HEK293T (cell line): ENCODE measurements around the gene PTCH1.

Experiments
- CTCF ChIA-PET: fragments of 350-600 bp; formaldehyde crosslinking; extraction: SDS; loops from one replicate; lab custom pipeline; 2021; ENCODE audit warnings: antibody characterized with exemption, inconsistent platforms; lab: Yijun Ruan, JAX
- POLR2A ChIA-PET: fragments of 350-600 bp; formaldehyde crosslinking; extraction: SDS; loops from one replicate; lab custom pipeline; 2020; ENCODE audit warnings: antibody characterized with exemption, inconsistent platforms; lab: Yijun Ruan, JAX
- DNase-seq: peaks from one replicate; pipeline ENCODE4 v3.0.0; 2012; ENCODE audit warnings: mixed read lengths; ENCODE audit errors: extremely low spot score
- ARNT ChIP-seq: fragments of 450-650 bp; IDR thresholded peaks from 2 replicates; pipeline ENCODE4 v1.6.1; 2017; ENCODE audit warnings: mild to moderate bottlenecking
- BHLHE40 ChIP-seq: fragments of 450-650 bp; IDR thresholded peaks from 2 replicates; pipeline ENCODE4 v1.6.1; 2016; ENCODE audit warnings: mild to moderate bottlenecking, moderate library complexity, borderline replicate concordance
- CTBP1 ChIP-seq: fragments of 450-650 bp; IDR thresholded peaks from 2 replicates; pipeline ENCODE4 v1.6.1; 2016; ENCODE audit warnings: borderline replicate concordance
- ELF4 ChIP-seq: fragments of 450-650 bp; IDR thresholded peaks from 2 replicates; pipeline ENCODE4 v1.6.1; 2017; ENCODE audit warnings: antibody characterized with exemption
- FOXA1 ChIP-seq: fragments of 450-650 bp; IDR thresholded peaks from 2 replicates; pipeline ENCODE4 v1.6.1; 2016; ENCODE audit warnings: mild to moderate bottlenecking
- FOXK2 ChIP-seq: fragments of 450-650 bp; IDR thresholded peaks from 2 replicates; pipeline ENCODE4 v1.6.1; 2016; ENCODE audit warnings: mild to moderate bottlenecking
- FOXM1 ChIP-seq: fragments of 450-650 bp; IDR thresholded peaks from 2 replicates; pipeline ENCODE4 v1.6.1; 2017; ENCODE audit warnings: mild to moderate bottlenecking, borderline replicate concordance
- HDGF ChIP-seq: fragments of 450-650 bp; IDR thresholded peaks from 2 replicates; pipeline ENCODE4 v1.6.1; 2017; ENCODE audit warnings: antibody characterized with exemption, borderline replicate concordance
- L3MBTL2 ChIP-seq: fragments of 450-650 bp; conservative IDR thresholded peaks from 2 replicates; pipeline ENCODE4 v1.6.1; 2016; ENCODE audit warnings: mild to moderate bottlenecking
- LEF1 ChIP-seq: fragments of 450-650 bp; IDR thresholded peaks from 2 replicates; pipeline ENCODE4 v1.6.1; 2017; ENCODE audit warnings: mild to moderate bottlenecking, borderline replicate concordance
- NFRKB ChIP-seq: fragments of 450-650 bp; IDR thresholded peaks from 2 replicates; pipeline ENCODE4 v1.6.1; 2016; ENCODE audit warnings: mild to moderate bottlenecking, moderate library complexity
- SP1 ChIP-seq: fragments of 450-650 bp; IDR thresholded peaks from 2 replicates; pipeline ENCODE4 v1.6.1; 2017
- SUZ12 ChIP-seq: fragments of 450-650 bp; IDR thresholded peaks from 2 replicates; pipeline ENCODE4 v1.6.1; 2016; ENCODE audit warnings: mild to moderate bottlenecking
- TARDBP ChIP-seq: fragments of 450-650 bp; IDR thresholded peaks from 2 replicates; pipeline ENCODE4 v1.6.1; 2016
- ZNF384 ChIP-seq: fragments of 450-650 bp; IDR thresholded peaks from 2 replicates; pipeline ENCODE4 v1.6.1; 2016
- TF ChIP-seq, protein P1 (sequence below): fragments of 450-650 bp; IDR thresholded peaks from 2 replicates; pipeline ENCODE4 v1.6.1; 2016

The PTCH1 gene

DNA sequence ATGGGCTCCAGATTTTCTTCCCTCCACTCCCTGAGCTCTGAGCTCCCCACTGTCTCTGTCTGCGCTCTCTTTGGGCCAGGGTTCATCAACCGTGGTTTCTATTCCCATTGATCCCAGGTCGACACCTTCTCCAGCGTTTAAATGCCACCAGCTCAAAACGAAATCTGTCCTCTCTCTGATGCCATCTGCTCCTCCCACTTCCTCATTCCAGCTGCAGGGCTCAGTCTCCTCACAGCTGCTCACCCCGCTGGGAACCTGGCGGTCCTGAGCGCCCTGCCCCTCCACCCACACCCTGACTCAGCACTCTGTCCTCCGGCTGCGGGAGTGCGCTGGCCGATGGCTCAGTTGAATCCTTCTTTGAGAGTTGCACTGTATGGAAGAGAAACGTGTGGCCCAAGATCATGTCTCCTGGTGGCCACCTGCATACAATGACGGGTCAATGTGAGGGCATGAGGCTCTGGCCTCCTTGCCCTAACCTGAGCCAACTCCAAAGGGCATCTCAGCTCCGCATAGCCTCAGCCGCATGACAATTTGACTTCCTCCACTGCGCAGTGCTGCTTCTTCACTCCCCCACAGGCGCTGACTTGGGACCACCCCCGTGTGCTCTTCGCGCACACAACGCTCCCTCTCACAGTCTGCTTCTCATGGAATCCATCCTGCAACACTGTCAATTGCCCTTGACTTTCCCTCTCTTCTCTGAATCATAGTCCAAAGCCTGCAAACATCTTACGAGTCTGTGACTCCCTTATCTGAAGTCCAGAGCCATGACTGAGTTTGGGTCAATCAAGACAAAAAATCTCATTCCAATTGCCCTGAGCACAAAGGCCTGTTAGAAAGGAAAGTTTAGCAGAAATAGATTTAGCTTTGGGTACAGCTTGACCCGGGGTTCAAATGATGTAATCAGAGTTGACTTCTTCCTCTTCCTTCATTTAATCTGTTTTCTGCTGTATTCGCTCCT, 82.4 kb downstream of the PTCH1 start:
- ChIA-PET CTCF (no interaction called here), POLR2A (no interaction called here)

DNA sequence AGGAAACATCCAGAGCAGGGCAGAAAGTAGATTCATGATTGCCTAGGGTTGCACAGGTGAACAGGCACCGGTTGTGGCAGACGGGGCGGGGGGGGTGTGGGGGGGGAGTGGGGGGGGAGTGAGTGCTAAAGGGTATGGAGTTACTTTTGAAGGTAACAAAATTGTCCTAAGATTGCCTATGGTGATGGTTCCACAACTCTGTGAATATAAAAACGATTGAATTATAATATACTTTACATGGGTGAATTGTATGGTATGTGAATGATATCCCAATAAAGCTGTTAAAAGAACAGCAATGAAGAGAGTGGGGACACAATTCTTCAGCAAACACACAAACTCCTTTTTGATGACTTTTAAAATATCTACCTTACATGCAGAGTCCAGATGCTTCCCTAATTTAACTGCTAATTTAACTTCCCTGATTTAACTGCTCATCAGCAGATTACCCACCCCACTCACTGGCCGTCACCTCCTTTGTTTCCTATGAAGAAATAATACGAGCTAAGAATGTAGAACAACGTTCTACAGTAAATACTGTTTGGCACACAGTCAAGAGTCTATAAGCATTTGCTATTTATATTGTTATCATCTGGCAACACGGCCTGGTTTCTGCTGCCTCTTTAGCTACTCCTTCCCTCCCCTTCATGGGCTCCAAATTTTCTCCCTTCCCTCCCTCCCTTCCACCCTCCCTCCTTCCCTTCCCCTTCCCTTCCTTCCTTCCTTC, 83.5 kb downstream of the PTCH1 start:
- TF ChIP-seq FOXA1 (no peak), ELF4 (no peak), ARNT (no peak), LEF1 (no peak), HDGF (no peak), FOXK2 (no peak), SUZ12 (no peak), ZNF384 (no peak), L3MBTL2 (no peak), BHLHE40 (no peak), NFRKB (no peak), TARDBP (no peak), FOXM1 (no peak), SP1 (no peak), CTBP1 (no peak)
- TF ChIP-seq, protein P1, sequence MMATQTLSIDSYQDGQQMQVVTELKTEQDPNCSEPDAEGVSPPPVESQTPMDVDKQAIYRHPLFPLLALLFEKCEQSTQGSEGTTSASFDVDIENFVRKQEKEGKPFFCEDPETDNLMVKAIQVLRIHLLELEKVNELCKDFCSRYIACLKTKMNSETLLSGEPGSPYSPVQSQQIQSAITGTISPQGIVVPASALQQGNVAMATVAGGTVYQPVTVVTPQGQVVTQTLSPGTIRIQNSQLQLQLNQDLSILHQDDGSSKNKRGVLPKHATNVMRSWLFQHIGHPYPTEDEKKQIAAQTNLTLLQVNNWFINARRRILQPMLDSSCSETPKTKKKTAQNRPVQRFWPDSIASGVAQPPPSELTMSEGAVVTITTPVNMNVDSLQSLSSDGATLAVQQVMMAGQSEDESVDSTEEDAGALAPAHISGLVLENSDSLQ = no peak
- POLR2A ChIA-PET = no interaction called here
- DNase-seq = no peak

More for the DNA sequence above, 82.4 kb downstream of the PTCH1 start:
- DNase-seq = no peak
- no peak for TF ChIP-seq BHLHE40

DNA sequence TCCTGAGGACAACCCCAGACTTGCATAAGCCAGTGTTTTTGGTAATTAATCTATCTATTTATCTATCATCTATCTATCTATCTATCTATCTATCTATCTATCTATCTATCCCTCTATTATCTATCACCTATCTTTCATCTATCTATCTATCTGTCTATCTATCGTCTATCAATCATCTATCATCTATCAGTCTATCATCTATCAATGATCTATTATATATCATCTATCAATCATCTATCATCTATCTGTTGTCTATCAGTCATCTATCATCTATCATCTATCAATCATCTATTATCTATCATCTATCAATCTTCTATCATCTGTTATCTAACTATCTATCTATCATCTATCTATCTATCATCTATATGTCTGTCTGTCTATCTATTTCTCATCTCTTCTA, 85.5 kb downstream of the PTCH1 start:
- TF ChIP-seq NFRKB (no peak), CTBP1 (no peak), TARDBP (no peak), ARNT (no peak), HDGF (no peak), FOXK2 (no peak), FOXM1 (no peak), ELF4 (no peak)
- TF ChIP-seq, protein P1 = peak; percentile 73
- POLR2A ChIA-PET = no interaction called here
- DNase-seq = no peak
- CTCF ChIA-PET = no interaction called here

More for the DNA sequence above, 83.5 kb downstream of the PTCH1 start:
- CTCF ChIA-PET = no interaction called here

DNA sequence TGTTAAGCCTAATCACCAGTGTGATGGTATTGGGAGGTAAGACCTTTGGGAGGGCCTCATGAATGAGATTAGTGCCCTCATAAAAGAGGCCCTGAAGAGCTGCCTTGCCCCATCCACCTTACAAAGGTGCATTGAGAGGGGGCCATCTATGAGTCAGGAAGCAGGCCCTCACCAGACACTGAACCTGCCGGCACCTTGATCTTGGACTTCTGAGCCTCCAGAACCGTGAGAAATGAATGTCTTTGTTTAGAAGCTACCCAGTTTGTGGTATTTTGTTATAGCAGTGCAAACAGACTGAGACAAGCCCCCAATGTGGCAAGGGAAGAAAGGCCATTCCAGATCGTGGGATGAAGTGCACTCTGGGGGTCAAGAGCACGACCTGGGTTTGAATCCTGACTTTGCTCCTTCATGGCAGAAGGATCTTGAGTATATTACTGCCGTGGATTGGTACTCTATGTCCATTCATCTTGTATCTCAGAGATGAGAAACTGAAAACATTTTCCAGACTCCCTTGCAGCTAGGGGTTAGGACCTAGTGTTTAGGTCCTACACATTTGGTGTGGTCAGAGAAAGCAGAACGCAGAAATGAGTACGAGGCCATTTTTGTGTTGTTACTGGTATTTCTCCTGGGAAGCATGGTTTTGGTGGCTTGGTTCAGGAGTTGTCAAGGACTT, 86.7 kb downstream of the PTCH1 start:
- TF ChIP-seq L3MBTL2 (no peak), ELF4 (no peak), ZNF384 (no peak), LEF1 (no peak), FOXM1 (no peak)
- TF ChIP-seq, protein P1 = no peak
- ChIA-PET CTCF (no interaction called here), POLR2A (no interaction called here)
- DNase-seq = no peak

DNA sequence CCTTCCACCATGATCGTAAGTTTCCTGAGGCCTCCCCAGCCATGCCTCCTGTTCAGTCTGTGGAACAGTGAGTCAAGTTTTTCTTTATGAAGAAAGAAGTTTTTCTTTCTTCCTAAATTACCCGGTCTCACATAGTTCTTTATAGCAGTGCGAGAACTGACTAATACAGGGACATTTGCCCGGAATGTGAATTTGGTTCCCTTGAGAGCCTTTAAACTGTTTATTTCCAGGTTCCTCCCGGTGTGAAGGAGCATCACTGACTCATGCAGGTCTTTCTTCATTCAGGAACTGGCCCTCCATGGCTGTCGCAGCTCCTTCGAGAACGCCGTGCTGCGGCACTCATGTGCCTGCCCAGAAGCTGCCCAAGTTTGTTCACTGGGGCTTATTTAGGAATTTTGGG, 87.7 kb downstream of the PTCH1 start:
- no peak for DNase-seq
- ChIA-PET CTCF (no interaction called here), POLR2A (no interaction called here)
- no peak for TF ChIP-seq BHLHE40
- no peak for TF ChIP-seq ELF4
- TF ChIP-seq SP1 = no peak
- no peak for TF ChIP-seq HDGF
- TF ChIP-seq TARDBP = no peak
- no peak for TF ChIP-seq NFRKB
- no peak for TF ChIP-seq FOXA1
- TF ChIP-seq ARNT = no peak
- TF ChIP-seq CTBP1 = no peak
- TF ChIP-seq ZNF384 = no peak
- TF ChIP-seq LEF1 = no peak
- no peak for TF ChIP-seq SUZ12
- TF ChIP-seq FOXM1 = no peak
- TF ChIP-seq, protein P1 = no peak
- TF ChIP-seq L3MBTL2 = no peak
